Measurements from ENCODE around the gene SLC44A1. TPM values are rescaled to one million over a fixed set of nuclear protein-coding genes. Genes with fewer than 3 reads are reported as not detected.

Gene SLC44A1
- total and polyA plus RNA-seq, 2 of the 13 experiments (the other 11 are each of a cell fraction or from before 2014, with no cell fraction given) = 21.4 to 40.8 TPM

DNA sequence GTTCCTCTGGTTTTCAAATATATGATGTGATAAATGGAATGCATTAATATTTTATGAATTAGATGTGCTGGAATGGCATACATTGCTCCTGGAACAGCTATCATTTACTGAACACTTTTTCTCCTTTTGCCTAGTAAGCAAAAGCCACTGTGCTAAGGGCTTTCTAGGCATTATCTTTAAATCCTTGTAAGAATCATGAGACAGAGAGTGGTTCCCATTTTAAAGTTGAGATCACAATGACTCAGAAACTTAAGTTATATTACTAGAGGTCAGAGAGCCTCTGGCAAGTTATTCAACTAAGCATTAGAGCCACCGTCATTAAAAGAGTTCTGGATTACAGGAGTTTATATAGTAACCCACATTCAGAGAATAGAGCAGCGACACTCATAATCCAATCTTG, 176.7 kb downstream of the SLC44A1 start:
- intact Hi-C loops (cut with micrococcal nuclease; ENCODE audit: unreplicated experiment) (no loop called here), in situ Hi-C loops (cut with HindIII; ENCODE audit: extremely low pct_ligation_motif_present, low pct_unique_long_range_greater_than_20kb) (no loop called here)
- Histone ChIP-seq H3K4me1 (ENCODE audit: insufficient read depth, low read length) (peaks cover 67% of the 10 kb centered on the region), H3K79me2 (ENCODE audit: insufficient read depth, low read length) (no peaks in the 10 kb centered on the region), H4K20me1 (ENCODE audit: insufficient read depth, low read length) (no peaks in the 10 kb centered on the region), H3K9me3 (ENCODE audit: low read length) (no peaks in the 10 kb centered on the region), H3K27me3 (ENCODE audit: control insufficient read depth in 1 of 2, insufficient read depth in 2 of 2, low read length in 2 of 2) (no peaks in the 10 kb centered on the region), H3K4me2 (ENCODE audit: low read depth, low read length) (no peak overlapping the region), H3K4me3 (replicated peaks in 1 of 3; ENCODE audit: insufficient read depth in 1 of 3, low read depth in 2 of 3, low read length in 3 of 3) (no peak overlapping the region), H3K36me3 (replicated peaks in 1 of 2; ENCODE audit: control insufficient read depth in 1 of 2, insufficient read depth in 2 of 2, low read length in 2 of 2) (no peaks in the 10 kb centered on the region), H3K9ac (ENCODE audit: insufficient read depth, low read depth, low read length) (no peak overlapping the region), H2AFZ (ENCODE audit: low read length) (no peak overlapping the region), H3K27ac (ENCODE audit: extremely low read length, insufficient read depth, low read length) (no peak overlapping the region)
- CTCF ChIA-PET (ENCODE audit: low intra/inter-chr PET ratio, low total read pairs) = no interaction called here
- DNase-seq (ENCODE audit: low spot score) (no peak), ATAC-seq (no peak), FAIRE-seq (no peak)
- TF ChIP-seq, protein P1, sequence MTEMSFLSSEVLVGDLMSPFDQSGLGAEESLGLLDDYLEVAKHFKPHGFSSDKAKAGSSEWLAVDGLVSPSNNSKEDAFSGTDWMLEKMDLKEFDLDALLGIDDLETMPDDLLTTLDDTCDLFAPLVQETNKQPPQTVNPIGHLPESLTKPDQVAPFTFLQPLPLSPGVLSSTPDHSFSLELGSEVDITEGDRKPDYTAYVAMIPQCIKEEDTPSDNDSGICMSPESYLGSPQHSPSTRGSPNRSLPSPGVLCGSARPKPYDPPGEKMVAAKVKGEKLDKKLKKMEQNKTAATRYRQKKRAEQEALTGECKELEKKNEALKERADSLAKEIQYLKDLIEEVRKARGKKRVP (CRISPR knock-in tag; IDR thresholded peaks at IDR 0.05) = no peak
- no peak for TF ChIP-seq HNRNPLL (IDR thresholded peaks at IDR 0.05; ENCODE audit: low read depth, low read length, poor library complexity, severe bottlenecking)
- no peak for TF ChIP-seq KLF12 (CRISPR knock-in tag; IDR thresholded peaks at IDR 0.05; ENCODE audit: borderline replicate concordance)
- no peak for TF ChIP-seq PHB2 (IDR thresholded peaks at IDR 0.05; ENCODE audit: partially characterized antibody)
- TF ChIP-seq MAFK (conservative IDR thresholded peaks at IDR 0.05 in 1 of 2, IDR thresholded peaks at IDR 0.05 in 1 of 2; ENCODE audit: low read length in 2 of 2) = peak; percentile 23 to 68; a peak in 2 of 4 replicates
- TF ChIP-seq, protein P2, sequence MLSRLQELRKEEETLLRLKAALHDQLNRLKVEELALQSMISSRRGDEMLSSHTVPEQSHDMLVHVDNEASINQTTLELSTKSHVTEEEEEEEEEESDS (CRISPR knock-in tag; IDR thresholded peaks at IDR 0.05; ENCODE audit: borderline replicate concordance) = no peak
- TF ChIP-seq MAFF (IDR thresholded peaks at IDR 0.05; ENCODE audit: low read depth, low read length) = peak; percentile 33; the same call in 1 of the 2 replicates
- POLR2A ChIA-PET = no interaction called here
- 97% methylated on average over 2 of the region's 2 CpGs for WGBS (ENCODE audit: low lambda C conversion rate)
- BruUV-seq (replicated peaks) = no TSS peak

DNA sequence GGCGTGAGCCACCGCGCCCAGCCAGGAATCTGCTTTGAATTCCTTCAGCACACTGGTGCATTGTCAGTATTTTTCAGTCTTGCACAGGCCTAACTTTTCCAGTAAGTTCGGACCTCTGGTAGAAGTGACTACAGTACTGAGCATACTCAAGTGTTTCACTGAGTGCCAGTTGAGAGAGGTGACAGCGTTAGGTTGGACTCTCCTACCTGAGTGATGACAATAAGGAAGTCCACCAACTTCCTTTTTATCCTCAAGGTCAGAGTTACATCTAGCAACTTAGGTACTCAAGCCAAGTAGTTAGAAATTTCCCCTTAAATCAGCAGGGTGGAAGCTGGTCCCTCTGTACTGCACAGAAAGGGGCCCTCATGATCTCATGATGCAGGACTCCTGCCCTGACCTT, 177.4 kb downstream of the SLC44A1 start:
- ATAC-seq (no peak), FAIRE-seq (no peak), DNase-seq (ENCODE audit: low spot score) (no peak)
- no peaks in the 10 kb centered on the region for H3K9me3 ChIP-seq (ENCODE audit: low read length)
- H3K79me2 ChIP-seq (ENCODE audit: insufficient read depth, low read length) = no peaks in the 10 kb centered on the region
- no TSS peak for BruUV-seq (replicated peaks)
- no peaks in the 10 kb centered on the region for H3K27me3 ChIP-seq (ENCODE audit: control insufficient read depth in 1 of 2, insufficient read depth in 2 of 2, low read length in 2 of 2)
- H3K27ac ChIP-seq (ENCODE audit: extremely low read length, insufficient read depth, low read length) = no peak overlapping the region
- no peaks in the 10 kb centered on the region for H4K20me1 ChIP-seq (ENCODE audit: insufficient read depth, low read length)
- WGBS (ENCODE audit: low lambda C conversion rate) = 98% methylated on average over 5 of the region's 5 CpGs
- POLR2A ChIA-PET = interaction anchor here (1.6 kb wide), 1 partner anchor 10 kb away, joined by 4 read pairs; no protein-coding TSS in a partner anchor
- in situ Hi-C loops (cut with HindIII; ENCODE audit: extremely low pct_ligation_motif_present, low pct_unique_long_range_greater_than_20kb) = no loop called here
- H3K4me2 ChIP-seq (ENCODE audit: low read depth, low read length) = no peak overlapping the region
- H3K4me3 ChIP-seq (replicated peaks in 1 of 3; ENCODE audit: insufficient read depth in 1 of 3, low read depth in 2 of 3, low read length in 3 of 3) = no peak overlapping the region
- no peak overlapping the region for H2AFZ ChIP-seq (ENCODE audit: low read length)
- CTCF ChIA-PET (ENCODE audit: low intra/inter-chr PET ratio, low total read pairs) = no interaction called here
- intact Hi-C loops (cut with micrococcal nuclease; ENCODE audit: unreplicated experiment) = no loop called here
- peaks cover 60% of the 10 kb centered on the region for H3K4me1 ChIP-seq (ENCODE audit: insufficient read depth, low read length)
- no peak for TF ChIP-seq HNRNPK (IDR thresholded peaks at IDR 0.05; ENCODE audit: low read depth, low read length, poor library complexity, severe bottlenecking)
- TF ChIP-seq, protein P3, sequence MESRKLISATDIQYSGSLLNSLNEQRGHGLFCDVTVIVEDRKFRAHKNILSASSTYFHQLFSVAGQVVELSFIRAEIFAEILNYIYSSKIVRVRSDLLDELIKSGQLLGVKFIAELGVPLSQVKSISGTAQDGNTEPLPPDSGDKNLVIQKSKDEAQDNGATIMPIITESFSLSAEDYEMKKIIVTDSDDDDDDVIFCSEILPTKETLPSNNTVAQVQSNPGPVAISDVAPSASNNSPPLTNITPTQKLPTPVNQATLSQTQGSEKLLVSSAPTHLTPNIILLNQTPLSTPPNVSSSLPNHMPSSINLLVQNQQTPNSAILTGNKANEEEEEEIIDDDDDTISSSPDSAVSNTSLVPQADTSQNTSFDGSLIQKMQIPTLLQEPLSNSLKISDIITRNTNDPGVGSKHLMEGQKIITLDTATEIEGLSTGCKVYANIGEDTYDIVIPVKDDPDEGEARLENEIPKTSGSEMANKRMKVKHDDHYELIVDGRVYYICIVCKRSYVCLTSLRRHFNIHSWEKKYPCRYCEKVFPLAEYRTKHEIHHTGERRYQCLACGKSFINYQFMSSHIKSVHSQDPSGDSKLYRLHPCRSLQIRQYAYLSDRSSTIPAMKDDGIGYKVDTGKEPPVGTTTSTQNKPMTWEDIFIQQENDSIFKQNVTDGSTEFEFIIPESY (CRISPR knock-in tag; IDR thresholded peaks at IDR 0.05) = peak; percentile 71
- no peaks in the 10 kb centered on the region for H3K36me3 ChIP-seq (replicated peaks in 1 of 2; ENCODE audit: control insufficient read depth in 1 of 2, insufficient read depth in 2 of 2, low read length in 2 of 2)
- no peak overlapping the region for H3K9ac ChIP-seq (ENCODE audit: insufficient read depth, low read depth, low read length)
